ENCODE results near the gene KPNA6.
"Not testable (repeated sequence)": the region's sequence is repeated elsewhere in the genome, so short reads cannot be mapped to it uniquely, and the experiment has no call there.

KPNA6 gene

GRCh38 chr1:32111789-32112188, 3.9 kb downstream of the KPNA6 start:
- no peak for TF ChIP-seq POLR2AphosphoS5 (IDR thresholded peaks at IDR 0.05; ENCODE audit: low read depth)
- no peak for TF ChIP-seq GABPA (IDR thresholded peaks at IDR 0.05; ENCODE audit: low read depth)
- no peak for TF ChIP-seq SPI1 (IDR thresholded peaks at IDR 0.05; ENCODE audit: borderline replicate concordance, low read depth)
- TF ChIP-seq, protein P1, sequence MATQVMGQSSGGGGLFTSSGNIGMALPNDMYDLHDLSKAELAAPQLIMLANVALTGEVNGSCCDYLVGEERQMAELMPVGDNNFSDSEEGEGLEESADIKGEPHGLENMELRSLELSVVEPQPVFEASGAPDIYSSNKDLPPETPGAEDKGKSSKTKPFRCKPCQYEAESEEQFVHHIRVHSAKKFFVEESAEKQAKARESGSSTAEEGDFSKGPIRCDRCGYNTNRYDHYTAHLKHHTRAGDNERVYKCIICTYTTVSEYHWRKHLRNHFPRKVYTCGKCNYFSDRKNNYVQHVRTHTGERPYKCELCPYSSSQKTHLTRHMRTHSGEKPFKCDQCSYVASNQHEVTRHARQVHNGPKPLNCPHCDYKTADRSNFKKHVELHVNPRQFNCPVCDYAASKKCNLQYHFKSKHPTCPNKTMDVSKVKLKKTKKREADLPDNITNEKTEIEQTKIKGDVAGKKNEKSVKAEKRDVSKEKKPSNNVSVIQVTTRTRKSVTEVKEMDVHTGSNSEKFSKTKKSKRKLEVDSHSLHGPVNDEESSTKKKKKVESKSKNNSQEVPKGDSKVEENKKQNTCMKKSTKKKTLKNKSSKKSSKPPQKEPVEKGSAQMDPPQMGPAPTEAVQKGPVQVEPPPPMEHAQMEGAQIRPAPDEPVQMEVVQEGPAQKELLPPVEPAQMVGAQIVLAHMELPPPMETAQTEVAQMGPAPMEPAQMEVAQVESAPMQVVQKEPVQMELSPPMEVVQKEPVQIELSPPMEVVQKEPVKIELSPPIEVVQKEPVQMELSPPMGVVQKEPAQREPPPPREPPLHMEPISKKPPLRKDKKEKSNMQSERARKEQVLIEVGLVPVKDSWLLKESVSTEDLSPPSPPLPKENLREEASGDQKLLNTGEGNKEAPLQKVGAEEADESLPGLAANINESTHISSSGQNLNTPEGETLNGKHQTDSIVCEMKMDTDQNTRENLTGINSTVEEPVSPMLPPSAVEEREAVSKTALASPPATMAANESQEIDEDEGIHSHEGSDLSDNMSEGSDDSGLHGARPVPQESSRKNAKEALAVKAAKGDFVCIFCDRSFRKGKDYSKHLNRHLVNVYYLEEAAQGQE (IDR thresholded peaks at IDR 0.05; ENCODE audit: insufficient replicate concordance, low read depth), result no peak
- TF ChIP-seq, protein P2, sequence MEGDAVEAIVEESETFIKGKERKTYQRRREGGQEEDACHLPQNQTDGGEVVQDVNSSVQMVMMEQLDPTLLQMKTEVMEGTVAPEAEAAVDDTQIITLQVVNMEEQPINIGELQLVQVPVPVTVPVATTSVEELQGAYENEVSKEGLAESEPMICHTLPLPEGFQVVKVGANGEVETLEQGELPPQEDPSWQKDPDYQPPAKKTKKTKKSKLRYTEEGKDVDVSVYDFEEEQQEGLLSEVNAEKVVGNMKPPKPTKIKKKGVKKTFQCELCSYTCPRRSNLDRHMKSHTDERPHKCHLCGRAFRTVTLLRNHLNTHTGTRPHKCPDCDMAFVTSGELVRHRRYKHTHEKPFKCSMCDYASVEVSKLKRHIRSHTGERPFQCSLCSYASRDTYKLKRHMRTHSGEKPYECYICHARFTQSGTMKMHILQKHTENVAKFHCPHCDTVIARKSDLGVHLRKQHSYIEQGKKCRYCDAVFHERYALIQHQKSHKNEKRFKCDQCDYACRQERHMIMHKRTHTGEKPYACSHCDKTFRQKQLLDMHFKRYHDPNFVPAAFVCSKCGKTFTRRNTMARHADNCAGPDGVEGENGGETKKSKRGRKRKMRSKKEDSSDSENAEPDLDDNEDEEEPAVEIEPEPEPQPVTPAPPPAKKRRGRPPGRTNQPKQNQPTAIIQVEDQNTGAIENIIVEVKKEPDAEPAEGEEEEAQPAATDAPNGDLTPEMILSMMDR (IDR thresholded peaks at IDR 0.05; ENCODE audit: insufficient read depth, low read length), result no peak
- Histone ChIP-seq H3K4me3 (replicated peaks; ENCODE audit: insufficient read depth, low read length) (no peak overlapping the region), H3K27me3 (ENCODE audit: insufficient read depth, poor library complexity, severe bottlenecking) (no peaks in the 10 kb centered on the region), H3K27ac (replicated peaks) (no peak overlapping the region)
- DNase-seq (ENCODE audit: low read depth in 1 of 2, low spot score in 1 of 2), result no peak

DNA sequence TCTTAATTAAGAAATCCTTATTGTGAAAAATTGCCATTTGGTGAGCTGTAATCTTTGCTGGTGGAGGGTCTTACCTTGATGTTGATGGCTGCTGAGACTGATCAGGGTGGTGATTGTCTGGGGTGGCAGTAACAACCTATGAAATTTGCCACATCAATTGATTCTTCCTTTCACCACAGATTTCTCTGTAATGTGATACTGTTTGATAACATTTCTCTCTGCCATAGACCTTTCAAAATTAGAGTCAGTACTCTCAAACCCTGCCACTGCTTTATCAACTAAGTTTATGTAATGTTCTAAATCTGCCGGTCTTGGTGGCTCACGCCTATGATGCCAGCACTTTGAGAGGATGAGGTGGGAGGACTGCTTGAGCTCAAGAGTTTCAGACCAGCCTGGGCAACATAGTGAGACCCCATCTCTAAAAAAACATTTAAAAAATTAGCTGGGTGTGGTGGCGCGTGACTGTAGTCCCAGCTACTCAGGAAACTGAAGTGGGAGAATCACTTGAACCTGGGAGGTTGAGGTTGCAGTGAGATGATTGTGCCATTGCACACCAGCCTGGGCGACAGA, 5.0 kb downstream of the KPNA6 start:
- no peaks in the 10 kb centered on the region for H3K27me3 ChIP-seq (ENCODE audit: insufficient read depth, poor library complexity, severe bottlenecking)
- no peak overlapping the region for H3K27ac ChIP-seq (replicated peaks)
- H3K4me3 ChIP-seq (replicated peaks; ENCODE audit: insufficient read depth, low read length), result no peak overlapping the region
- no peak for TF ChIP-seq GABPA (IDR thresholded peaks at IDR 0.05; ENCODE audit: low read depth)
- TF ChIP-seq, protein P2 (IDR thresholded peaks at IDR 0.05; ENCODE audit: insufficient read depth, low read length), result no peak
- TF ChIP-seq SPI1 (IDR thresholded peaks at IDR 0.05; ENCODE audit: borderline replicate concordance, low read depth), result no peak
- TF ChIP-seq, protein P1 (IDR thresholded peaks at IDR 0.05; ENCODE audit: insufficient replicate concordance, low read depth), result no peak
- TF ChIP-seq POLR2AphosphoS5 (IDR thresholded peaks at IDR 0.05; ENCODE audit: low read depth), result no peak
- no peak for DNase-seq (ENCODE audit: low read depth in 1 of 2, low spot score in 1 of 2)

DNA sequence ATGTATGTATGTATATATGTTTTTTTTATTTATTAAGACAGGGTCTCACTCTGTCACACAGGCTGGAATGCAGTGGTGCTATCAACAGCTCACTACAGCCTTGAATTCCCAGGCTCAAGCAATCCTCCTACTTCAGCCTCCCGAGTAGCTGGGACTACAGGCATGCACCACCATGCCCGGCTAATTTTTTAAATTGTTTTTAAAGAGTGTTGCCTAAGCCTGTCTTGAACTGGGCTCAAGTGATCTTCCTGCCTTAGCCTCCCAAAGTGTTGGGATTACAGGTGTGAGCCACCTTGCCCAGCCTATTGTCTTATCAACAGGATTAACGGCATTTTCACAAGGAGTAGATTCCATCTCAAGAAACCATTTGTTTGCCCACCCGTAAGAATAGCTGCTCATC, 5.6 kb downstream of the KPNA6 start:
- H3K27ac ChIP-seq (replicated peaks); H3K4me3 ChIP-seq (replicated peaks; ENCODE audit: insufficient read depth, low read length); H3K27me3 ChIP-seq (ENCODE audit: insufficient read depth, poor library complexity, severe bottlenecking); DNase-seq (ENCODE audit: low read depth in 1 of 2, low spot score in 1 of 2): not testable (repeated sequence)

DNA sequence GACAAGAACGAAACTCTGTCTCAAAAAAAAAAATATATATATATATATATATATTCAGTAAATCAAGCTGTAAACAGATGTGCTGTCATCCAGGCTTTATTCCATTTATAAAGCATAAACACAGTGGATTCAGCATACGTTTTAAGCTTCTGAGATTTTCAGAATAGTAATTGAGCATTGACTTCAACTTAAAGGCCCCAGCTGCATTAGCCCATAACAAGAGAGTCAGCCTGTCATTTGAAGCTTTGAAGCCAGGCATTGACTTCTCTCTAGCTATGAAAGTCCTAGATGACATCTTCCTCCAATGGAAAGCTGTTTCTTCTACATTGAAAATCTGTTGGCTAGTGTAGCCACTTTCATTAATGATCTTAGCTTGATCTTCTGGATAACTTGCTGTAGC, 6.6 kb downstream of the KPNA6 start:
- DNase-seq (ENCODE audit: low read depth in 1 of 2, low spot score in 1 of 2), result no peak
- TF ChIP-seq POLR2AphosphoS5 (IDR thresholded peaks at IDR 0.05; ENCODE audit: low read depth) (no peak), GABPA (IDR thresholded peaks at IDR 0.05; ENCODE audit: low read depth) (no peak), SPI1 (IDR thresholded peaks at IDR 0.05; ENCODE audit: borderline replicate concordance, low read depth) (no peak)
- TF ChIP-seq, protein P2 (IDR thresholded peaks at IDR 0.05; ENCODE audit: insufficient read depth, low read length), result no peak
- TF ChIP-seq, protein P1 (IDR thresholded peaks at IDR 0.05; ENCODE audit: insufficient replicate concordance, low read depth), result no peak
- H3K27ac ChIP-seq (replicated peaks), result no peak overlapping the region
- no peak overlapping the region for H3K4me3 ChIP-seq (replicated peaks; ENCODE audit: insufficient read depth, low read length)
- H3K27me3 ChIP-seq (ENCODE audit: insufficient read depth, poor library complexity, severe bottlenecking), result no peaks in the 10 kb centered on the region
